K562 (cell line): ENCODE data around the gene HSPB1. TPM values are rescaled to one million over a fixed set of nuclear protein-coding genes. Genes with fewer than 3 reads are reported as not detected.

Source experiments
- ELK1 ChIP-seq: sonication (generic); formaldehyde crosslinking; IDR thresholded peaks from 2 replicates; pipeline ENCODE4 v1.8.1; 2022; ENCODE audit warnings: missing genetic modification reagents
- EWSR1 ChIP-seq: fragments of 450-650 bp; IDR thresholded peaks from 2 replicates; pipeline ENCODE4 v1.6.1; 2018; ENCODE audit warnings: borderline replicate concordance, mild to moderate bottlenecking, low read depth, moderate library complexity; ENCODE audit not compliant: partially characterized antibody
- GTF3C2 ChIP-seq: IDR thresholded peaks from 3 replicates; pipeline ENCODE4 v1.6.1; 2011; ENCODE audit warnings: borderline replicate concordance, mild to moderate bottlenecking, moderate library complexity; ENCODE audit not compliant: insufficient read length; ENCODE audit errors: extremely low read depth
- NEUROD1 ChIP-seq: fragments of 150-350 bp; IDR thresholded peaks from 2 replicates; pipeline ENCODE4 v1.6.1; 2014; ENCODE audit warnings: borderline replicate concordance, low read length, low read depth; ENCODE audit not compliant: partially characterized antibody
- NFE2 ChIP-seq: IDR thresholded peaks from 2 replicates; pipeline ENCODE4 v1.6.1; 2014; ENCODE audit warnings: antibody characterized with exemption, low read depth
- RCOR1 ChIP-seq, 2 experiments: IDR thresholded peaks; 2 replicates each; pipeline ENCODE4 v1.6.1; 2012; ENCODE audit warnings: low read depth in 2 of 2, low read length in 2 of 2, borderline replicate concordance in 1 of 2, improper control_type of control experiment in 1 of 2
- WHSC1 ChIP-seq: IDR thresholded peaks from one replicate; pipeline ENCODE4 v1.6.1; 2012; ENCODE audit warnings: low read length, control low read depth, inconsistent platforms
- ZFX ChIP-seq: sonication (generic); formaldehyde crosslinking; IDR thresholded peaks from 2 replicates; pipeline ENCODE4 v1.8.0; 2022; ENCODE audit warnings: mild to moderate bottlenecking, missing genetic modification reagents, moderate library complexity
- ZNF518B ChIP-seq: fragments of 250-450 bp; sonication (Bioruptor Pico); IDR thresholded peaks from 2 replicates; pipeline ENCODE4 v1.5.0; 2021; ENCODE audit warnings: mild to moderate bottlenecking, moderate library complexity
- ZZZ3 ChIP-seq: fragments of 450-650 bp; IDR thresholded peaks from 2 replicates; pipeline ENCODE4 v1.6.1; 2016; ENCODE audit warnings: antibody characterized with exemption, mild to moderate bottlenecking, moderate library complexity
- polyA plus RNA-seq, 8 experiments: library from polyadenylated mRNA; depleted of rRNA in 4 of 8; stranded (reverse) in 5 of 8; unstranded in 3 of 8; fragments of >200 nt; fragmentation: Nextera tagmentation in 2 of 8; fragmentation: Illumina TruSeq in 1 of 8; extraction: Ambion mirVana in 2 of 8; extraction: Trizol in 1 of 8; gene quantifications; 2 replicates each; pipeline versions ENCODE4 v1.2.1 to v1.2.3, GENCODE V29; 2011 to 2014; ENCODE audit warnings: inconsistent platforms in 1 of 8, missing spikeins in 1 of 8
- total RNA-seq, 7 experiments: library from RNA; depleted of rRNA in 6 of 7; stranded (reverse); fragments of >200 nt in 6 of 7; fragmentation: Illumina TruSeq in 2 of 7; extraction: Trizol in 2 of 7; gene quantifications; 2 replicates each; pipeline versions ENCODE4 v1.2.1 to v1.2.3, GENCODE V29; 2011 to 2021; ENCODE audit warnings: low replicate concordance in 1 of 7
- TF ChIP-seq, protein P1 (sequence below): fragments of 450-650 bp; IDR thresholded peaks from 2 replicates; pipeline ENCODE4 v1.6.1; 2016
- TF ChIP-seq, protein P2 (sequence below), 3 experiments: fragments of 200-800 bp in 1 of 3; sonication (Bioruptor generic) in 1 of 3; sonication (generic) in 1 of 3; formaldehyde crosslinking in 1 of 3; IDR thresholded peaks; 2 replicates each; pipeline versions ENCODE4 v1.6.1 to v1.8.0; 2016 to 2022; ENCODE audit warnings: mild to moderate bottlenecking in 2 of 3, missing compliant biosample characterization in 2 of 3, missing genetic modification characterization in 2 of 3, missing genetic modification reagents in 1 of 3

The HSPB1 gene
- total and polyA plus RNA-seq, 9 of the 15 experiments (the other 6 are each of a cell fraction or from before 2014, with no cell fraction given) = 27.1 to 522 (median 138) TPM

- TF ChIP-seq, protein P1, sequence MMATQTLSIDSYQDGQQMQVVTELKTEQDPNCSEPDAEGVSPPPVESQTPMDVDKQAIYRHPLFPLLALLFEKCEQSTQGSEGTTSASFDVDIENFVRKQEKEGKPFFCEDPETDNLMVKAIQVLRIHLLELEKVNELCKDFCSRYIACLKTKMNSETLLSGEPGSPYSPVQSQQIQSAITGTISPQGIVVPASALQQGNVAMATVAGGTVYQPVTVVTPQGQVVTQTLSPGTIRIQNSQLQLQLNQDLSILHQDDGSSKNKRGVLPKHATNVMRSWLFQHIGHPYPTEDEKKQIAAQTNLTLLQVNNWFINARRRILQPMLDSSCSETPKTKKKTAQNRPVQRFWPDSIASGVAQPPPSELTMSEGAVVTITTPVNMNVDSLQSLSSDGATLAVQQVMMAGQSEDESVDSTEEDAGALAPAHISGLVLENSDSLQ = no peak
- no peak for TF ChIP-seq ZNF518B (CRISPR knock-in tag)
- peak; percentile 46 for TF ChIP-seq GTF3C2
- TF ChIP-seq EWSR1 = no peak
- TF ChIP-seq, protein P2, sequence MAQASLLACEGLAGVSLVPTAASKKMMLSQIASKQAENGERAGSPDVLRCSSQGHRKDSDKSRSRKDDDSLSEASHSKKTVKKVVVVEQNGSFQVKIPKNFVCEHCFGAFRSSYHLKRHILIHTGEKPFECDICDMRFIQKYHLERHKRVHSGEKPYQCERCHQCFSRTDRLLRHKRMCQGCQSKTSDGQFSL (CRISPR knock-in tag; IDR thresholded peaks at IDR 0.05) = peak; percentile 46
- TF ChIP-seq, protein P2 (tag; IDR thresholded peaks at IDR 0.05) = peak in 1 of 2 experiments; percentile 49; a peak in 2 of 4 replicates
- TF ChIP-seq ELK1 (CRISPR knock-in tag) = no peak
- no peak for TF ChIP-seq WHSC1
- TF ChIP-seq NFE2 = peak; percentile 4; the same call in 1 of the 2 replicates
- no peak for TF ChIP-seq ZZZ3
- TF ChIP-seq NEUROD1 = peak; percentile 25
- TF ChIP-seq ZFX (CRISPR knock-in tag) = peak; percentile 56
- TF ChIP-seq RCOR1 (IDR thresholded peaks at IDR 0.05; ENCODE audit: borderline replicate concordance in 1 of 2, low read depth in 2 of 2, low read length in 2 of 2) = 0 out of 4 replicates have a peak, but pooled peaks of 1 of the 2 experiments have one; percentile 2
Observed at GRCh38 chr7:76303202-76304147, 1.0 kb downstream of the HSPB1 start (continued).
